SK-N-SH (cell line): Measurements from ENCODE around the gene FSIP1. TPM values are rescaled to one million over a fixed set of nuclear protein-coding genes. Genes with fewer than 3 reads are reported as not detected.
A peak's percentile ranks its signal among the peaks of the same experiment; 100 is the strongest.

Experiments
- CTCF ChIA-PET: fragments of 300-600, 350-600 bp; formaldehyde crosslinking; extraction: SDS; loops from one replicate; lab custom pipeline; 2021; lab: Yijun Ruan, JAX
- POLR2A ChIA-PET: fragments of 350-600 bp; sonication (Branson Sonifier 250); formaldehyde crosslinking; extraction: SDS; loops from one replicate; lab custom pipeline; 2020; ENCODE audit warnings: antibody characterized with exemption, inconsistent platforms; lab: Yijun Ruan, JAX
- DNase-seq: peaks from one replicate; pipeline ENCODE4 v3.0.0; 2012
- H2AFZ ChIP-seq: fragments of 200-600 bp; sonication (generic); 2 replicates; pipeline ENCODE4 v1.8.1; 2016; ENCODE audit warnings: antibody characterized with exemption, mild to moderate bottlenecking, low read depth
- H3F3A ChIP-seq: fragments of 200-600 bp; sonication (generic); replicated peaks from 2 replicates; pipeline ENCODE3; 2016; ENCODE audit warnings: antibody characterized with exemption, mild to moderate bottlenecking; ENCODE audit not compliant: insufficient read depth
- H3K27ac ChIP-seq, 2 experiments: fragments of 200-500 bp in 1 of 2; fragments of 200-600 bp in 1 of 2; sonication (Bioruptor generic) in 1 of 2; sonication (generic), shearing (Covaris generic) in 1 of 2; 2 replicates each; pipeline versions ENCODE4 v1.5.1 to v1.6.1; 2014 to 2016; ENCODE audit warnings: low read depth in 2 of 2, inconsistent platforms in 1 of 2, low read length in 1 of 2, mild to moderate bottlenecking in 1 of 2, mixed read lengths in 1 of 2
- H3K27me3 ChIP-seq: fragments of 200-600 bp; sonication (generic), shearing (Covaris generic); 2 replicates; pipeline ENCODE4 v1.6.1; 2016; ENCODE audit warnings: mixed run types; ENCODE audit not compliant: insufficient read depth
- H3K36me3 ChIP-seq, 2 experiments: fragments of 200-500 bp in 1 of 2; fragments of 200-600 bp in 1 of 2; sonication (Bioruptor generic) in 1 of 2; sonication (generic) in 1 of 2; replicated peaks in 1 of 2; 2 replicates each; pipeline versions ENCODE3 to v1.5.1; 2014 to 2016; ENCODE audit warnings: low read length in 1 of 2, mild to moderate bottlenecking in 1 of 2; ENCODE audit not compliant: insufficient read depth in 2 of 2, control insufficient read depth in 1 of 2
- H3K4me1 ChIP-seq, 2 experiments: fragments of 200-500 bp in 1 of 2; fragments of 200-600 bp in 1 of 2; sonication (Bioruptor generic) in 1 of 2; sonication (generic), shearing (Covaris generic) in 1 of 2; 2 replicates each; pipeline versions ENCODE4 v1.5.1 to v1.6.1; 2014 to 2016; ENCODE audit warnings: low read depth in 1 of 2, low read length in 1 of 2, mixed run types in 1 of 2; ENCODE audit not compliant: insufficient read depth in 2 of 2, control insufficient read depth in 1 of 2
- H3K4me2 ChIP-seq: fragments of 200-600 bp; sonication (generic), shearing (Covaris generic); 2 replicates; pipeline ENCODE4 v1.6.1; 2017; ENCODE audit warnings: mixed run types
- H3K4me3 ChIP-seq, 2 experiments: fragments of 200-500 bp in 1 of 2; fragments of 200-600 bp in 1 of 2; sonication (Bioruptor generic) in 1 of 2; sonication (generic), shearing (Covaris generic) in 1 of 2; 2 replicates each; pipeline versions ENCODE4 v1.5.1 to v1.8.1; 2014 to 2016; ENCODE audit warnings: low read depth in 2 of 2, inconsistent platforms in 1 of 2, low read length in 1 of 2, mild to moderate bottlenecking in 1 of 2, mixed read lengths in 1 of 2, moderate library complexity in 1 of 2
- H3K79me2 ChIP-seq: fragments of 200-600 bp; sonication (generic); 2 replicates; pipeline ENCODE4 v1.8.1; 2017; ENCODE audit warnings: mild to moderate bottlenecking; ENCODE audit not compliant: insufficient read depth
- H3K9ac ChIP-seq: fragments of 200-600 bp; sonication (generic); 2 replicates; pipeline ENCODE4 v1.6.1; 2017; ENCODE audit warnings: mixed run types
- H3K9me2 ChIP-seq: fragments of 200-600 bp; sonication (generic); 2 replicates; pipeline ENCODE4 v1.6.1; 2017; ENCODE audit warnings: mixed run types
- H3K9me3 ChIP-seq: fragments of 200-600 bp; sonication (generic); 2 replicates; pipeline ENCODE4 v1.6.1; 2017; ENCODE audit warnings: mixed run types, mild to moderate bottlenecking, moderate library complexity
- H4K20me1 ChIP-seq: fragments of 200-600 bp; sonication (generic); 2 replicates; pipeline ENCODE4 v1.6.1; 2017; ENCODE audit warnings: mild to moderate bottlenecking, mixed run types; ENCODE audit not compliant: insufficient read depth
- CHD2 ChIP-seq: fragments of 150-350 bp; IDR thresholded peaks from 2 replicates; pipeline ENCODE4 v1.6.1; 2018; ENCODE audit warnings: low read length; ENCODE audit not compliant: partially characterized antibody
- CTCF ChIP-seq: fragments of 200-600 bp; sonication (generic); IDR thresholded peaks from 2 replicates; pipeline ENCODE4 v1.6.1; 2017; ENCODE audit warnings: antibody characterized with exemption, mild to moderate bottlenecking, moderate library complexity
- FOSL2 ChIP-seq: IDR thresholded peaks from 2 replicates; pipeline ENCODE4 v1.4.0; 2012; ENCODE audit warnings: low read depth, mild to moderate bottlenecking, moderate library complexity, borderline replicate concordance
- GABPA ChIP-seq: IDR thresholded peaks from 2 replicates; pipeline ENCODE4 v1.4.0; 2012; ENCODE audit warnings: low read depth, mild to moderate bottlenecking
- JUND ChIP-seq: IDR thresholded peaks from 2 replicates; pipeline ENCODE4 v1.4.0; 2012
- NRF1 ChIP-seq: IDR thresholded peaks from 2 replicates; pipeline ENCODE4 v1.6.1; 2012; ENCODE audit warnings: low read depth, mild to moderate bottlenecking, low read length
- POLR2AphosphoS5 ChIP-seq: IDR thresholded peaks from 2 replicates; pipeline ENCODE4 v1.6.1; 2012; ENCODE audit warnings: low read depth, low read length
- RFX5 ChIP-seq: IDR thresholded peaks from 2 replicates; pipeline ENCODE4 v1.6.1; 2012; ENCODE audit warnings: mild to moderate bottlenecking, improper control_type of control experiment, low read length
- SMC3 ChIP-seq: IDR thresholded peaks from 2 replicates; pipeline ENCODE4 v1.6.1; 2012; ENCODE audit warnings: low read depth, low read length, improper control_type of control experiment
- TCF12 ChIP-seq: IDR thresholded peaks from 2 replicates; pipeline ENCODE4 v1.4.0; 2012
- WGBS: methylation state at CpG from one replicate; pipeline ENCODE4 v1.1.6; 2017; ENCODE audit warnings: low lambda C conversion rate; 5-methylcytosine and 5-hydroxymethylcytosine counted together
- polyA plus RNA-seq, 3 experiments: library from polyadenylated mRNA; depleted of rRNA; stranded (reverse); fragments of >200 nt; gene quantifications; 2 replicates each; pipeline ENCODE4 v1.2.3, GENCODE V29; 2012
- TF ChIP-seq, protein P1 (sequence below): IDR thresholded peaks from 2 replicates; pipeline ENCODE4 v1.6.1; 2012; ENCODE audit warnings: mild to moderate bottlenecking, low read depth, low read length, moderate library complexity
- TF ChIP-seq, protein P2 (sequence below): IDR thresholded peaks from 2 replicates; pipeline ENCODE4 v1.4.0; 2012; ENCODE audit warnings: low read depth

FSIP1 gene
- polyA plus RNA-seq, 1 of the 3 experiments (the other 2 are of a cell fraction), result 0.43 TPM

DNA sequence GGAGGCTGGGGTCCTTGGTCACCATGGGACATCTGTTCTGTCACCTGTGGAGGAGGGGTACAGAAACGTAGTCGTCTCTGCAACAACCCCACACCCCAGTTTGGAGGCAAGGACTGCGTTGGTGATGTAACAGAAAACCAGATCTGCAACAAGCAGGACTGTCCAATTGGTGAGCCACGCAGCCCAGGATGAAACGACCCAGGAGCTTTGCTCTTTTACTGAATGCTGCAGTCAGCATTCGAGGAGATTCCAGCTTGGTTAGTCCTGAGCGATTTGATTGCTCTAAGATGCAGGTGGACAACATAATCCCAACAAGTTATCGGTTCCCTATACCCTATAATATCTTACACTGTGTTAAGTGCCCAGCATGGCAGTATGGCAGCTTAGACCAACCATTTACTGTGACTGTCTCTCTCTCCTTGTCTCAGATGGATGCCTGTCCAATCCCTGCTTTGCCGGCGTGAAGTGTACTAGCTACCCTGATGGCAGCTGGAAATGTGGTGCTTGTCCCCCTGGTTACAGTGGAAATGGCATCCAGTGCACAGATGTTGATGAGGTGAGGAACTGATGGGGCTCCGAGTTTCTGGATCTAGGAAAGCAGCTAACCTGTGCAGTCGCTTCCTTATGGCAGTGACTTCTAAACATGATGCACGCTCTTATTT is 194.0 kb downstream of the FSIP1 start:
- WGBS, result 94% methylated on average over 11 of the region's 13 CpGs
- no peak overlapping the region for H3K4me3 ChIP-seq
- H3K9me2 ChIP-seq, result no peaks in the 10 kb centered on the region
- TF ChIP-seq TCF12, result no peak
- TF ChIP-seq NRF1, result no peak
- no peak for TF ChIP-seq RFX5
- peak; percentile 6; the same call in 1 of the 2 replicates for TF ChIP-seq POLR2AphosphoS5
- H3F3A ChIP-seq, result peaks cover 99% of the 10 kb centered on the region
- POLR2A ChIA-PET, result no interaction called here
- peak overlapping the region in 1 of 2 experiments; percentile 19; a peak in 2 of 4 replicates for H3K27ac ChIP-seq
- H3K9ac ChIP-seq, result no peak overlapping the region
- H2AFZ ChIP-seq, result no peak overlapping the region
- H4K20me1 ChIP-seq, result peaks cover 100% of the 10 kb centered on the region
- no peak overlapping the region for H3K4me2 ChIP-seq
- H3K9me3 ChIP-seq, result no peaks in the 10 kb centered on the region
- DNase-seq, result no peak
- peaks cover 32% of the 10 kb centered on the region for H3K79me2 ChIP-seq
- H3K36me3 ChIP-seq, result peaks cover 96 to 100% of the 10 kb centered on the region in 2 experiments
- no peaks in the 10 kb centered on the region for H3K27me3 ChIP-seq
- peaks cover 0 to 3% of the 10 kb centered on the region in 2 experiments; a peak in 1 of 4 replicates for H3K4me1 ChIP-seq
- CTCF ChIA-PET, result interaction anchor here (1.7 kb wide), 1 partner anchor 8 kb away, joined by 6 read pairs; no protein-coding TSS in a partner anchor

DNA sequence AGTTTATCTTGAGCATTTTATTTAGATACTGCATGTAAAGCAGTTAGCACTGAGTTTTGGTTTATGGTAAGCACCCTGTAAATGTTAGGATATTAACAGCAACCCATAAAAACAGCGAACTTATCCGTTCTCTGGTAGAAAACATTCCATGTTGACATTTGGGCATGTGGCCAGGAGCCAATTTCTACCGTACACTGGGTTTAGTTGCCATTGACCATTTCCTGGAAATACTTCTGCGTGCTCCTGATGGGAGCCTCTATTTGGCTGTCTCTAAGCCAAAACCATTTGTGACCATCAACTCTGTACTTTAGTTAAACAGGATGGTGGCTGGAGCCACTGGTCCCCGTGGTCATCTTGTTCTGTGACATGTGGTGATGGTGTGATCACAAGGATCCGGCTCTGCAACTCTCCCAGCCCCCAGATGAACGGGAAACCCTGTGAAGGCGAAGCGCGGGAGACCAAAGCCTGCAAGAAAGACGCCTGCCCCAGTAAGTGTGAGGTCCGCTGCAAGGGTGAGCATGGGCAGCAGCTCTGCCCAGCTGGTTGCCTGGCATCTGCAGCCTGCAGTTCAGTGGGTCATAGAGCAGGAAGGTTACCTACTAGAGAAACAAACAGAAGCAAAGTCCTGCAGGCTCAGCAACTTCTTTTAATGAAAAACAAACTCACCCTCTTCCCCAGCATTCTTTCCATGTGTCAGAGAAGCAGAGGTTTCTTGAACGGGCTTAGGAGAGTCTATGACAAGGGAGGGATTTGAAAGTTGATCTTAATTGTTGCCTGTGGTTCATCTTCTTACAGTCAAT is 194.7 kb downstream of the FSIP1 start:
- H3K4me3 ChIP-seq, result no peak overlapping the region
- H2AFZ ChIP-seq, result no peak overlapping the region
- CTCF ChIA-PET, result interaction anchor here (1.3 to 1.7 kb wide), 2 partner anchors 8 to 10 kb away, joined by 3 to 6 read pairs; no protein-coding TSS in a partner anchor
- no peaks in the 10 kb centered on the region for H3K9me2 ChIP-seq
- TF ChIP-seq JUND, result peak; percentile 3; the same call in 1 of the 2 replicates
- TF ChIP-seq POLR2AphosphoS5, result peak; percentile 3; the same call in 1 of the 2 replicates
- TF ChIP-seq FOSL2, result no peak
- no peak for TF ChIP-seq GABPA
- no peak for TF ChIP-seq SMC3
- TF ChIP-seq, all 33 proteins: peak for 2
- no peak overlapping the region for H3K4me2 ChIP-seq
- H3K4me1 ChIP-seq, result peaks cover 0 to 3% of the 10 kb centered on the region in 2 experiments; a peak in 1 of 4 replicates
- POLR2A ChIA-PET, result no interaction called here
- peaks cover 100% of the 10 kb centered on the region for H4K20me1 ChIP-seq
- no peaks in the 10 kb centered on the region for H3K27me3 ChIP-seq
- H3K36me3 ChIP-seq, result peaks cover 94 to 99% of the 10 kb centered on the region in 2 experiments
- H3F3A ChIP-seq, result peaks cover 97% of the 10 kb centered on the region
- H3K79me2 ChIP-seq, result peaks cover 39% of the 10 kb centered on the region
- WGBS, result 86% methylated on average over 12 of the region's 13 CpGs
- no peaks in the 10 kb centered on the region for H3K9me3 ChIP-seq
- H3K27ac ChIP-seq, result peak overlapping the region in 1 of 2 experiments; percentile 19; a peak in 2 of 4 replicates
- H3K9ac ChIP-seq, result no peak overlapping the region
- no peak for DNase-seq

DNA sequence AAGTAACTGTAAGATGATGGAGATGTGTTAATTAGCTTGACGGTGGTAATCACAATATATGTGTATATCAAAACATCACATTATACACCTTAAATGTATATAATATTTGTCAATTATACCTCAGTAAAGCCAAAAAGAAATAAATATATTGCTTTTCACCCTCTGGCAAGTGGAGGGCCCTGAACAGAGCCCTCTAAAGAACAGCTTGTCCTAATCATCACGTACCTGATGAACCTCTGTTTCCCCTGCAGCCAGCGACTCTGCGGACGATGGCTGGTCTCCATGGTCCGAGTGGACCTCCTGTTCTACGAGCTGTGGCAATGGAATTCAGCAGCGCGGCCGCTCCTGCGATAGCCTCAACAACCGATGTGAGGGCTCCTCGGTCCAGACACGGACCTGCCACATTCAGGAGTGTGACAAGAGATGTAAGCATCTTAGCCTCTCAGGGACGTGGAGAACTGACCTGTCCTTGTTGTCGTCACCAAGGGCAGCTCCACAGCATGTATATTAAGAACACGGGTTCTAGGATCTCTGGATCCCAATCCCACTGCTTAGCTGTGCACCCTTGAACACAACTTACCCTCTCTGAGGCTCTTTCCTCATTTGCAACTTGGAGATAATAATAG is 195.4 kb downstream of the FSIP1 start:
- H3F3A ChIP-seq, result peaks cover 97% of the 10 kb centered on the region
- peaks cover 100% of the 10 kb centered on the region for H4K20me1 ChIP-seq
- H3K4me2 ChIP-seq, result no peak overlapping the region
- no peaks in the 10 kb centered on the region for H3K27me3 ChIP-seq
- no peaks in the 10 kb centered on the region for H3K9me2 ChIP-seq
- POLR2A ChIA-PET, result no interaction called here
- peak overlapping the region in 1 of 2 experiments; percentile 94; a peak in 1 of 4 replicates for H3K27ac ChIP-seq
- H3K79me2 ChIP-seq, result peaks cover 46% of the 10 kb centered on the region
- peaks cover 3% of the 10 kb centered on the region in 2 experiments; a peak in 1 of 4 replicates for H3K4me1 ChIP-seq
- H2AFZ ChIP-seq, result no peak overlapping the region
- H3K4me3 ChIP-seq, result no peak overlapping the region
- H3K9ac ChIP-seq, result no peak overlapping the region; the same call in 1 of the 2 replicates
- WGBS, result 92% methylated on average over 15 of the region's 17 CpGs
- H3K9me3 ChIP-seq, result no peaks in the 10 kb centered on the region
- peaks cover 94 to 98% of the 10 kb centered on the region in 2 experiments for H3K36me3 ChIP-seq
- no peak for DNase-seq
- CTCF ChIA-PET, result interaction anchor here (0.9 to 1.3 kb wide), 3 partner anchors 9 to 888 kb away, joined by 3 to 5 read pairs (median 3); no protein-coding TSS in a partner anchor
- TF ChIP-seq CHD2, result no peak
- TF ChIP-seq GABPA, result no peak
- TF ChIP-seq, protein P1, sequence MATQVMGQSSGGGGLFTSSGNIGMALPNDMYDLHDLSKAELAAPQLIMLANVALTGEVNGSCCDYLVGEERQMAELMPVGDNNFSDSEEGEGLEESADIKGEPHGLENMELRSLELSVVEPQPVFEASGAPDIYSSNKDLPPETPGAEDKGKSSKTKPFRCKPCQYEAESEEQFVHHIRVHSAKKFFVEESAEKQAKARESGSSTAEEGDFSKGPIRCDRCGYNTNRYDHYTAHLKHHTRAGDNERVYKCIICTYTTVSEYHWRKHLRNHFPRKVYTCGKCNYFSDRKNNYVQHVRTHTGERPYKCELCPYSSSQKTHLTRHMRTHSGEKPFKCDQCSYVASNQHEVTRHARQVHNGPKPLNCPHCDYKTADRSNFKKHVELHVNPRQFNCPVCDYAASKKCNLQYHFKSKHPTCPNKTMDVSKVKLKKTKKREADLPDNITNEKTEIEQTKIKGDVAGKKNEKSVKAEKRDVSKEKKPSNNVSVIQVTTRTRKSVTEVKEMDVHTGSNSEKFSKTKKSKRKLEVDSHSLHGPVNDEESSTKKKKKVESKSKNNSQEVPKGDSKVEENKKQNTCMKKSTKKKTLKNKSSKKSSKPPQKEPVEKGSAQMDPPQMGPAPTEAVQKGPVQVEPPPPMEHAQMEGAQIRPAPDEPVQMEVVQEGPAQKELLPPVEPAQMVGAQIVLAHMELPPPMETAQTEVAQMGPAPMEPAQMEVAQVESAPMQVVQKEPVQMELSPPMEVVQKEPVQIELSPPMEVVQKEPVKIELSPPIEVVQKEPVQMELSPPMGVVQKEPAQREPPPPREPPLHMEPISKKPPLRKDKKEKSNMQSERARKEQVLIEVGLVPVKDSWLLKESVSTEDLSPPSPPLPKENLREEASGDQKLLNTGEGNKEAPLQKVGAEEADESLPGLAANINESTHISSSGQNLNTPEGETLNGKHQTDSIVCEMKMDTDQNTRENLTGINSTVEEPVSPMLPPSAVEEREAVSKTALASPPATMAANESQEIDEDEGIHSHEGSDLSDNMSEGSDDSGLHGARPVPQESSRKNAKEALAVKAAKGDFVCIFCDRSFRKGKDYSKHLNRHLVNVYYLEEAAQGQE, result no peak
- TF ChIP-seq TCF12, result no peak
- no peak for TF ChIP-seq CTCF
- TF ChIP-seq, protein P2, sequence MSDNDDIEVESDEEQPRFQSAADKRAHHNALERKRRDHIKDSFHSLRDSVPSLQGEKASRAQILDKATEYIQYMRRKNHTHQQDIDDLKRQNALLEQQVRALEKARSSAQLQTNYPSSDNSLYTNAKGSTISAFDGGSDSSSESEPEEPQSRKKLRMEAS, result no peak
